Activated T-helper 17 cell treated with anti-CD3 and anti-CD28 coated beads, Interleukin-2, amount 50 U/mL, for 72 hours (primary cell): ENCODE results near the gene SLC22A15. TPM values are rescaled to one million over a fixed set of nuclear protein-coding genes. Genes with fewer than 3 reads are reported as not detected.
"Not testable (repeated sequence)": the region's sequence is repeated elsewhere in the genome, so short reads cannot be mapped to it uniquely, and the experiment has no call there.

Experiments used
- ATAC-seq: fragments of 150-1000 bp; cut with Tn5 transposase; replicated peaks from 2 replicates; pipeline ENCODE4 v1.10.0; 2021; ENCODE audit warnings: mild to moderate bottlenecking, moderate library complexity
- H3K27ac Mint-ChIP-seq: one replicate; pipeline ENCODE4 v1.8.0; 2022; ENCODE audit warnings: mixed read lengths
- H3K27me3 Mint-ChIP-seq: one replicate; pipeline ENCODE4 v1.8.0; 2022; ENCODE audit warnings: mixed read lengths
- H3K36me3 Mint-ChIP-seq: one replicate; pipeline ENCODE4 v1.8.0; 2022; ENCODE audit warnings: low read depth, mild to moderate bottlenecking, mixed read lengths
- H3K4me1 Mint-ChIP-seq: one replicate; pipeline ENCODE4 v1.8.0; 2022; ENCODE audit warnings: mixed read lengths
- H3K4me3 Mint-ChIP-seq: one replicate; pipeline ENCODE4 v1.8.0; 2022; ENCODE audit warnings: mild to moderate bottlenecking, mixed read lengths
- H3K9me3 Mint-ChIP-seq: one replicate; pipeline ENCODE4 v1.8.0; 2022; ENCODE audit warnings: mixed read lengths
- total RNA-seq, 2 donors: library from RNA; stranded (reverse); gene quantifications; one replicate each; pipeline ENCODE4 v1.2.3, GENCODE V29; 2022

Gene SLC22A15
- total RNA-seq, 2 donors from 2014 or later, result 0.85 to 0.89 TPM

DNA sequence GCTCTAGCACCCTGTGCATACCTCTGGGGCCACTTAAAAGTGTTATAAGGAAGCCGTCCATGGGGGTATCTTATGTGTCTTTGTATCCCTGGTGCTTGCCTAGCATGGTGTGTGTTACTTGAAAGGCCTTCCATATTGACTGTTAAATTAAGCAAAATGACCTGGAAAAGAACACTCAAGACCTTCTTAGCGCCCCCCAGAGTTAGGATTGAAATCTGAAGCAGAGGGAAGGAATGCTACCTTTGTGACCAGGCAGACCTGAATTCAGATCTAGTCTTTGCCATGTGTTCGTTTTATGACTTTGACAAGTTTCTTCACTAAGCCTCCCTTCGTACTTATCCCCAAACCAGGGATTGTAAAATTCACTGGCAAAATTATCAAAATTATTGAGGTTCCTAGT lies 59.9 kb downstream of the SLC22A15 start:
- H3K4me3 Mint-ChIP-seq, result no peak overlapping the region
- H3K36me3 Mint-ChIP-seq, result no peaks in the 10 kb centered on the region
- no peaks in the 10 kb centered on the region for H3K9me3 Mint-ChIP-seq
- H3K4me1 Mint-ChIP-seq, result no peaks in the 10 kb centered on the region
- no peaks in the 10 kb centered on the region for H3K27me3 Mint-ChIP-seq
- no peak for ATAC-seq
- no peak overlapping the region for H3K27ac Mint-ChIP-seq

DNA sequence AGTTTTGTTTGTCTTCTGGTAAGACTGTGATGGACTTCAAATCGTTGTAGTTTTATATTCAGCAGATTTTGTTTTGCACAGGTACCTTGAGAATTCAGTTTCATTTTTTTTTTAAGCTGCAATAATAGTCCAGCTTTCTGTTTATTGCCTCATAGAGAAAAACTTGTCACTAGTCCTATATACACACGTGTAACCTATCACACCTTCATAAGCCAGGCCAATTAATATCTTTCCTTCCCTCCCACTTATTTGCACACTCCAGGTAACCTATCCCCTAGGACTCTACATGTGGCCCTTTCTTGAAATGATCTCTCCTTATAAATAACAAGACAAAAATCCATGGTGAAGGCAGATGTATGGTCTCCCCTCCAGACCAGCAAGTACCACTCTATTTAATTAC lies 62.4 kb downstream of the SLC22A15 start:
- Mint-ChIP-seq H3K36me3 (no peaks in the 10 kb centered on the region), H3K27ac (no peak overlapping the region), H3K27me3 (no peaks in the 10 kb centered on the region), H3K4me3 (no peak overlapping the region), H3K4me1 (no peaks in the 10 kb centered on the region), H3K9me3 (no peaks in the 10 kb centered on the region)
- ATAC-seq, result no peak

DNA sequence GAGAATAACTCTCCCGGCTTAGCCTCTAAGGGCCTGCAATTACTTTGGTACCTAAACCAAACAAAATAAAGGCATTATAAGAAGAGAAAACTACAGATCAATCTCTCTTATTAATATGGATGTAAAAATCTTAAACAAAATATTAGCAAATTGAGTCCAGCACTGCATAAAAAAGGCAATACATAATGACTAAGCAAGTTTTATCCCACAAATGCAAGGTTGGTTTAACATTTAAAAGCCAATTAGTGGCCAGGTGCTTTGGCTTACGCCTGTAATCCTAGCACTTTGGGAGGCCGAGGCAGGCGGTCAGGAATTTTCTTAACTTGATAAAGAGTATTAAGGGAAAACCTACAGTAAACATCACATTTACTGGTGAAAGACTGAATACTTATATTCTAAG lies 67.8 kb downstream of the SLC22A15 start:
- no peak for ATAC-seq
- H3K36me3 Mint-ChIP-seq, result no peaks in the 10 kb centered on the region
- H3K27ac Mint-ChIP-seq, result no peak overlapping the region
- no peaks in the 10 kb centered on the region for H3K9me3 Mint-ChIP-seq
- H3K4me1 Mint-ChIP-seq, result no peaks in the 10 kb centered on the region
- peaks cover 8% of the 10 kb centered on the region for H3K27me3 Mint-ChIP-seq
- H3K4me3 Mint-ChIP-seq, result no peak overlapping the region

DNA sequence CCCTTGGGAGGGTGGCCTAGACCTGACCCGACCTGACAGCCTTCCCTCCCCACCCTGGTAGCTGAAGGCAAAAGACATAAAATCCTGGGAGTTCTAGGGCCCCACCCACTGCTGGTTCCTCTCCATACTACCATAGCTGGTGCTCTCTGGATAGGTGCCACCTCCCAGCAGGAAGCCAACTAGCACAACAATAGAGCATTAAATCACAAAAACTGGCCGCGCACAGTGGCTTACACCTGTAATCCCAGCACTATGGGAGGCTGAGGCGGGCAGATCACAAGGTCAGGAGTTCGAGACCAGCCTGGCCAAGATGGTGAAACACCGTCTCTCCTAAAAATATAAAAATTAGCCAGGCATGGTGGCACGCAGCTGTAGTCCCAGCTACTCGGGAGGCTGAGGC lies 70.6 kb downstream of the SLC22A15 start:
- ATAC-seq, H3K9me3 Mint-ChIP-seq, H3K36me3 Mint-ChIP-seq, H3K4me3 Mint-ChIP-seq, H3K27me3 Mint-ChIP-seq, H3K27ac Mint-ChIP-seq, H3K4me1 Mint-ChIP-seq: not testable (repeated sequence)

DNA sequence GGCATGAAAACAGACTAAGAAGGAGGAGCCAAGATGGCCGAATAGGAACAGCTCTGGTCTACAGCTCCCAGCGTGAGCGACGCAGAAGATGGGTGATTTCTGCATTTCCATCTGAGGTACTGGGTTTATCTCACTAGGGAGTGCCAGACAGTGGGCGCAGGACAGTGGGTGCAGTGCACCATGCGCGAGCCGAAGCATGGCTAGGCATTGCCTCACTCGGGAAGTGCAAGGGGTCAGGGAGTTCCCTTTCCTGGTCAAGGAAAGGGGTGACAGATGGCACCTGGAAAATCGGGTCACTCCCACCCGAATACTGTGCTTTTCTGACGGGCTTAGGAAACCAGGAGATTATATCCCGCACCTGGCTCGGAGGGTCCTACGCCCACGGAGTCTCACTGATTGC lies 75.6 kb downstream of the SLC22A15 start:
- H3K36me3 Mint-ChIP-seq, H3K27ac Mint-ChIP-seq, ATAC-seq, H3K4me1 Mint-ChIP-seq, H3K27me3 Mint-ChIP-seq, H3K4me3 Mint-ChIP-seq, H3K9me3 Mint-ChIP-seq: not testable (repeated sequence)

DNA sequence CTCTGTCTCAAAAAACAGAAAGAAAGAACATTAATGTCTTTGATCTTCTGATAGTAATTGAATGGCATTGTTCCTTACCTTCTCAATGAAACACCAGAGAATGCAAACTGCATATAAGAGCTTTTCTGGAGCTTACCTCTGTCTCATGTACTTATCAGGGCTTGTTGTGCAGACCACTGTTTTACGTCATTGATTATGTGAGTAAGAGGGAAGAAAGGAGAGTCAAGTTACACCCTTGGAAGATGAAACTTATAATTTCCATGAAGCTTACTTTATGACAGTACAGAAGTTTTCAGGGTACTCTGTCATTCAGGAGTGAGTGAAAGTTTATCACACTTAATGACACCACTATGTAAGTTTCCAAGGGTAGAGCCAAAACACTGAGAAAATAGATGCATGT lies 85.9 kb downstream of the SLC22A15 start:
- Mint-ChIP-seq H3K4me1 (no peaks in the 10 kb centered on the region), H3K27ac (no peak overlapping the region), H3K27me3 (no peaks in the 10 kb centered on the region), H3K4me3 (no peak overlapping the region), H3K9me3 (peaks cover 4% of the 10 kb centered on the region), H3K36me3 (no peaks in the 10 kb centered on the region)
- ATAC-seq, result no peak

DNA sequence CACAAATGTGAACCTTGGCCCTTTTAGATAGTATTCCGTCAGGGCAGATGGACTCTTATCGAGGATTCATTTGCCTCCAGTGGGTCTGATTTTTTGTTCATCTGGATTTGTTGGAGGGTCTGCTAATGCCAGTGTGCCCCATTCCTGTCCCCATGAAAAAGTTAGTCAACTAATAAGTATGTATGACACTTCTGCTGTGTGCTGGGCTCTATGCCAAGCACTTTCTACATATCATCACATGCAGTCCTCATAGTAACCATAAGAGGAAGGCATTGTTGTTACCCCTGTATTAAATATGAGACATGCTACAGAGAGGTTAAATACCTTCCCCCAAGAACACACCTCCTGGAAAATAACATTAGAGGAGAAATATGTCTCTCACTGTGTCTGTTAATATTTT lies 88.3 kb downstream of the SLC22A15 start:
- Mint-ChIP-seq H3K27ac (no peak overlapping the region), H3K36me3 (peaks cover 5% of the 10 kb centered on the region), H3K4me1 (no peaks in the 10 kb centered on the region), H3K4me3 (no peak overlapping the region), H3K9me3 (no peaks in the 10 kb centered on the region), H3K27me3 (no peaks in the 10 kb centered on the region)
- ATAC-seq, result no peak

DNA sequence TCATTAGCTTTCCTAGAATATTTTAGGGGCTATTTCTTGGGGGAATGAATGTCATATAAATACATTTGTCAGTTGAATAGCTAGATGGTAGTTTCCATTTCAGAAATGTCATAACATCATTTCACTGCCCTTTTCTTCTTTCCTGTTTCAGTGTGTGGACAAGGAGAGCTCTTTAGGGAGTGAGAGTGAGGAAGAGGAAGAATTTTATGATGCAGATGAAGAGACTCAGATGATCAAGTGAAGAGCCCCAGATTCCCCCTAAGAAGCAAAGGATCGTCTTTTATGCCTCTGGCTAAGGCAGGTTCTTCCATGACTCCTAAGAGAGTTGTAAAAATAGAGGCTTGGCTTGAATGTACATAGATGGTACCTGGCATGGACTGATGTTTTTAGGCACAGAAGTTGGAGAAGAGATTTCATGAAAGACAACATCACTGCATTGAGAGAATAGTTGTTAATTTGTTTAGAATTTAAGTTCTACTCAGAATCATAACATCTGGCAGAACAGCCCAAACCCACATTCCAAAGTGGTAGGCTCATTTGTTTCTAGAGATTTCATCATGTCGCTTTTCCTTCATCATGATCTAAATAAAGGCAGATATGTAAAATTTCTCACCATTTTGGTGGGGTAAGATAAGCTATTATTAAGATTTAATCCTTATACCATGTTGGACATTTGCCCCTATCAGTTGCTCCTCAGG lies 90.7 kb downstream of the SLC22A15 start:
- Mint-ChIP-seq H3K4me1 (no peaks in the 10 kb centered on the region), H3K9me3 (no peaks in the 10 kb centered on the region), H3K27me3 (no peaks in the 10 kb centered on the region), H3K4me3 (no peak overlapping the region), H3K36me3 (peaks cover 5% of the 10 kb centered on the region), H3K27ac (no peak overlapping the region)
- no peak for ATAC-seq

DNA sequence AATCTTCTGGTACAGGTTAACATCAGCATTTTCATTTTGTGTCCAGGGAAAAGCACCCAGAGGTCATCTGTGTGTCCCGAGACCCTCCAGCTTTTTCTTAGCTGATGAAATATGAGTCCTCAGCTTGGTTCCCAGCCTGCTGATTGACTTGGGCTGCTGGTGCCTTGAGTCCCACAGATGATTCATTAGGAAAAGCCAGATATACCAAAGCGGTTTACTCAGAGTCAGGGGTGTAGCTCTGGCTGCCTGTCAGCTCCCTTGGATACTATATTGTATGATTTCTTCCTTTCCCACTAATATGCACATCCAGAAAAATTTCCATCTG lies 91.2 kb downstream of the SLC22A15 start:
- H3K27me3 Mint-ChIP-seq, result no peaks in the 10 kb centered on the region
- no peak overlapping the region for H3K4me3 Mint-ChIP-seq
- no peaks in the 10 kb centered on the region for H3K9me3 Mint-ChIP-seq
- no peak for ATAC-seq
- peaks cover 5% of the 10 kb centered on the region for H3K36me3 Mint-ChIP-seq
- H3K27ac Mint-ChIP-seq, result no peak overlapping the region
- H3K4me1 Mint-ChIP-seq, result no peaks in the 10 kb centered on the region

DNA sequence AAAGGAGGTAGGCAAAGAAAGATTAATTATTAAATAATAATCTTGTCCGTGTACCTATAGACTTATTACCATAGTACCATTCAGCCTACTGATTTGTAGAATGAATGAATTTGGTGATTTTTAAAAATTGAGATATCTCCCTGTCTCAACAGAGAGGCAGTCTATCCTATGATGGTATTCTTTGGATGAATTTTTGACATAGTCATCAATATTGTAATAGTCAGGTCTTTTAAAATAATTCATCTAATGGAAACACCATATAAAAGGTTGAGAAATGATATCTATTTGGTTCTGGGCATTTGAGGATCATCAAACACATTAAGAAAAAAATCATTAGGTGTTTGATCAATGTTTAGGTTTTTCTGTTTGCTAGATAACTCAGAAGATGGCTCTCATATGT lies 99.3 kb downstream of the SLC22A15 start:
- H3K36me3 Mint-ChIP-seq, result no peaks in the 10 kb centered on the region
- H3K9me3 Mint-ChIP-seq, result no peaks in the 10 kb centered on the region
- no peak overlapping the region for H3K27ac Mint-ChIP-seq
- H3K4me1 Mint-ChIP-seq, result no peaks in the 10 kb centered on the region
- no peak overlapping the region for H3K4me3 Mint-ChIP-seq
- peaks cover 5% of the 10 kb centered on the region for H3K27me3 Mint-ChIP-seq
- ATAC-seq, result no peak

DNA sequence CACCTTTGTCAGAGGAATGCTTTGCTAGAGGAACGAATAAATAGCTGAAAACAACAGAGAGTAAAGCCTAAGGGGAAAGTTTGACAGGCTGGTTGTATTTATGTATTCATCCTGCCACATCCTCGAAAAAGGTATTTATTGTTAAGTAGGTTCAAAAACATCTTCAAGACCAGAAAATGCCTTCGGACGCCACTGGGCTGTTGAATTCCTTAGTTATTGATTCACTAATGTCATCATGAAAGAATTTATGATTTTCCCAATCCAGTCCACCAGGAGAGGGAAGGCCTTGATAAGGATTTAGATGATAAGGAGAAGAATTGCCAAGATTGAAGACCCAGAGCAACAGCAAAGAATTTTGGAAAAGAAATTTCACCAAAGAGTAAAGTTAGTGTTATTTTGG lies 99.7 kb downstream of the SLC22A15 start:
- no peaks in the 10 kb centered on the region for H3K9me3 Mint-ChIP-seq
- no peak for ATAC-seq
- H3K27me3 Mint-ChIP-seq, result peaks cover 5% of the 10 kb centered on the region
- no peak overlapping the region for H3K27ac Mint-ChIP-seq
- H3K36me3 Mint-ChIP-seq, result no peaks in the 10 kb centered on the region
- H3K4me3 Mint-ChIP-seq, result no peak overlapping the region
- no peaks in the 10 kb centered on the region for H3K4me1 Mint-ChIP-seq

DNA sequence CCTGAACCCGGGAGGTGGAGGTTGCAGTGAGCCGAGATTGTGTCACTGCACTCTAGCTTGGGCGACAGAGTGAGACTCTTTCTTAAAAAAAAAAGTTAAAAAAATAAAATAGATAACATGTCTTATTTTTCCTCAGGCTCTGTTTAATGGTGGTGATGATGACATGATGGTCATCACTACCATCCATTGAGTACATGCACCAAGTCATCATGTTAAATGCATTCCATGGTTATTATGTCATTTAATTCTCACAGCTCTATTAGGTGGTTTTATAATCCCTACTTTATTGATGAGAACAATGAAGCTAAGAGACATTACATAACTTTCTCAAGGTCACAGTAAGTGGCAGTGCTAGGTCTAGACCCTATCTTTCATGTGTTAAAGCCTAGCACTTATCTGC lies 100.5 kb downstream of the SLC22A15 start:
- H3K4me1 Mint-ChIP-seq, result no peaks in the 10 kb centered on the region
- H3K27me3 Mint-ChIP-seq, result peaks cover 5% of the 10 kb centered on the region
- no peaks in the 10 kb centered on the region for H3K9me3 Mint-ChIP-seq
- no peak overlapping the region for H3K27ac Mint-ChIP-seq
- H3K4me3 Mint-ChIP-seq, result no peak overlapping the region
- H3K36me3 Mint-ChIP-seq, result no peaks in the 10 kb centered on the region
- ATAC-seq, result no peak

DNA sequence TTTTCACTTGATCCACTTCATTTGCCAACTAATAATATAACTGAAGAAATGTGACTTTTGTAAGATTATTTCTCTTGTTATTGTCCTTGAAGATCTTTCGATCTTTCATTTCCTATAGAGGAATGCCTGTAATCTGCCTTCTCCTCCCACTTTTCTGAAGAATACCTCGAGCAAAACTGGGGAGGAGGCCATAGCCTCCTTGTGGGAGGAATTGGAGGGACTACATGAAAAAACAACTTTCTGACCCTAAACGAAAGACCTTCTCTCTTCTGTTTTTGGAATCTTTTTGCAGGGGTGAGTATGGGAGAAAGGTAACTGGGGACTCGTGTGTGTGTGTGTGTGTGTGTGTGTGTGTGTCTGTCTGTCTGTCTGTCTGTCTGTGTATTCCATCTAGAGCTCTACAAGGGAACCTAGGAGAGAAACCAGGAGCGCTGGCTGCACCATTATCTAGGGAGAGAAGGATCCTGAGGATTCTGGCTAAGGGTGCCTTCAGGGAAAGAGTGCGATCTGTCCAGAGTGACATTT lies 102.4 kb downstream of the SLC22A15 start:
- no peaks in the 10 kb centered on the region for H3K36me3 Mint-ChIP-seq
- no peak overlapping the region for H3K4me3 Mint-ChIP-seq
- no peak for ATAC-seq
- no peaks in the 10 kb centered on the region for H3K9me3 Mint-ChIP-seq
- no peak overlapping the region for H3K27ac Mint-ChIP-seq
- H3K4me1 Mint-ChIP-seq, result no peaks in the 10 kb centered on the region
- peaks cover 5% of the 10 kb centered on the region for H3K27me3 Mint-ChIP-seq

DNA sequence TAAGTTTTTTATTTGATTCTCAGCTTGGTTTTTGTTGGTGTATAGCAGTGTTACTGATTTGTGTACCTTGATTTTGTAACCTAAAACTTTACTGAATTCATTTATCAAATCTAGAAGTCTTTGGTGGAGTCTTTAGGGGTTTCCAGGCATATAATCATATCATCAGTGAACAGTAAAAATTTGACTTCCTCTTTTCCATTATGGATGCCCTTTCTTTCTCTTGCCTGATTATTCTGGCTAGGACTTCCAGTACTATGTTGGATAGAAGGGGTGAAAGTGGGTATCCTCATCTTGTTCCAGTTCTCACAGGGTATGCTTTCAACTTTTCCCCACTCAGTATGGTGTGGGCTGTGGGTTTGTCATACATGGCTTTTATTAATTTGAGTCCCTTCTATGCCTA lies 111.3 kb downstream of the SLC22A15 start:
- Mint-ChIP-seq H3K9me3 (peaks cover 20% of the 10 kb centered on the region), H3K4me1 (no peaks in the 10 kb centered on the region), H3K27ac (no peak overlapping the region), H3K4me3 (no peak overlapping the region), H3K36me3 (no peaks in the 10 kb centered on the region), H3K27me3 (peaks cover 39% of the 10 kb centered on the region)
- ATAC-seq, result no peak

DNA sequence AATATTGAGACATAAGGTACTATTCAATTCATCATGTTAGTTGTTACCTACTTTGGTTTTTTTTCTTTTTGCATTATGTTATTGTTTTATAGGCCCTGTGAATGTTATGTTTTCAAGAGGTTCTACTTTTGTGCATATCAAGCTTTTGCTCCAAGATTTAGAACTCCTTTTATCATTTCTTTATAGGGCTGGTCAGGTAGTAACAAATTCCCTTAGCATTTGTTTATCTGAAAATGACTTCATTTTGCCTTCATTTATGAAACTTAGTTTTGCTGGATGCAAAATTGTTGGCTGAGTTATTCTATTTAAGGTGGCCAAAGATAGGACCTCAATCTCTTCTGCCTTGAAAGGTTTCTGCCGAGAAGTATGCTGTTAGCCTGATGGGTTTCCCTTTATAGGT lies 113.6 kb downstream of the SLC22A15 start:
- H3K4me3 Mint-ChIP-seq, result no peak overlapping the region

DNA sequence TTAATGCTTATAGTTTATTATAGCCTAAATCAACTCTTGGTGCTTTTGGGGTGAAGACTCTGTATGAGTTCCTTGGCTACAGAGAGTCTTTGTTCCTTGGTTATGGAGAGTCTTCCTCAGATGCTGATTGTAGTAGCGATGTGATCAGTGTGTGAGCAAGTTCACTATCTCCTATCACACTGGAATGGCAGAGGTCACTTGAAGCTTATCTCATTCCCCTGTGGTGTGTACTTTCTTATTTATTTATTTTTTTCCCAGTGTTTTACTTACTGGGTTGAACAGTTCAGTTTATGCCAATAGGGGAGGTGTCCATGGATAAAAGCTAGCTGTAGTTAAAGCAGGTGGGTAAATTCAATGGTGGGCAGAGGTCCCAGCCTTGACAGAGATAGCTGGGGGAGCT lies 114.8 kb downstream of the SLC22A15 start:
- peaks cover 22% of the 10 kb centered on the region for H3K9me3 Mint-ChIP-seq
- H3K27ac Mint-ChIP-seq, result no peak overlapping the region
- H3K4me3 Mint-ChIP-seq, result no peak overlapping the region
- no peak for ATAC-seq
- H3K36me3 Mint-ChIP-seq, result no peaks in the 10 kb centered on the region
- no peaks in the 10 kb centered on the region for H3K4me1 Mint-ChIP-seq
- H3K27me3 Mint-ChIP-seq, result peaks cover 42% of the 10 kb centered on the region

More for the DNA sequence above, 113.6 kb downstream of the SLC22A15 start:
- no peak overlapping the region for H3K27ac Mint-ChIP-seq
- H3K27me3 Mint-ChIP-seq, result peaks cover 44% of the 10 kb centered on the region
- no peaks in the 10 kb centered on the region for H3K4me1 Mint-ChIP-seq
- no peaks in the 10 kb centered on the region for H3K36me3 Mint-ChIP-seq
- peaks cover 21% of the 10 kb centered on the region for H3K9me3 Mint-ChIP-seq
- ATAC-seq, result no peak
